ENCODE results near the gene DGKG.

Gene DGKG

DNA sequence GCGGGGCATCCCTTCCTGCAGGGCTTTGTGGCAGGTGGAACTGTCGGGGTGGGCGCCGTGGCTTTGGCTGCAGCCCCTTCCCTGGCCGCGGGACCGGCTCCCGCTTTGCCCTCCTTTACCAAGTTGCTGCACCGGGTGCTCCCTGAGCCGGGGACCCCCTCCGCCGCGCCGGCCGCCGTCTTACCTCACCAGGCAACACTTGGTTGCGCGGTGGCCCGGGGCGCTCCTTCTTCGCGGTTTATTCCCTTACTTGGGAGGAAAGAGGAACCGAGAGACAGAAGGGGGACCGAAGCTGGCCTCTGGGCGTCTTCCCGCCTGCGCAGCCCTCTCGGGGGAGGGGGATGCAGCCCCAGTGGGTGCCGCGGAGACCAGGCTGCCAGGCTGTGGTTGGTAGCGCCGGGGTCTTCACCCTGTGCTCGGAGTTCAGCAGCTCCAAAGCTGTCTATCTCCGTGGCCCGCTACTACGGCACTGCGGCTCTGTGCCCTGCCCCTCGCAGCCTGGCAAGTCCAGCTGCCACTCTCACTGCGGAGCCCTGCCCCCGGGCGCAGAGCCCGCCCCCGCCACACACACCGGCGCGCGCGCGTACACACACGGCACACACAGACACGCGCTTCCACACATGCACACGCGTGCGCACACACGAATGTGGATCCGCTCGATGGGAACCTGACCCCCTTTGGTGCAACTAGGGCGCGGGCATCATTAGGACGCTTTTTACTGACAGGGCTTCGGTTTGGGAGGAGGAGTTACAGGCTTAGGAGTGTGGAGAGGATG, at the start of gene DGKG:
DGKG (minus strand) TSS at position 473 of the 775 bp plus-strand sequence. CDS start 41,775 bp downstream, outside the sequence.
- DNase-seq (ENCODE audit: low read depth in 2 of 2) = no peak

DNA sequence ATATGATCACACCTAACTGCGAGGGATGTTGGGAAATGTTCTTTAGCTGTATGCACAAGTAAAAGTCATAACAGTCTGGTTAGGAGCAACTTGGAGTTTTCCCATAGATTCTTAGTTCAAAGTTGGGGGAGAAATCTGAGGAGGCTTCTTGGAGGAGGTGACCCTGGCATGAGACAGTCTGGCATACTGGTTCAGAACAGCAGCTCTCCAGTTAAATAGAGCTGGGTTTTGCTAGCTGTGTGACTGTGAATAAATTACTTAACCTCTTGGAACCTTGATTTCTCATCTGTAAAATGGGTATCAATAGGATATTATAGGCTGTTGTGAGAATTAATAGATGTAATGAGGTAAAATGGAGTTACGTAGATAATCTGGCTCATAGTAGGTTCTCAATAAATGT, 49.1 kb upstream of the DGKG start:
- no peak for DNase-seq (ENCODE audit: low read depth in 2 of 2)

GRCh38 chr3:186406669-186407635, 44.9 kb upstream of the DGKG start:
- no peak for DNase-seq (ENCODE audit: low read depth in 2 of 2)

- no peak for DNase-seq (ENCODE audit: low read depth in 2 of 2)
Measured at GRCh38 chr3:186401556-186401955, 39.5 kb upstream of the DGKG start.

GRCh38 chr3:186400662-186401061, 38.6 kb upstream of the DGKG start:
- no peak for DNase-seq (ENCODE audit: low read depth in 2 of 2)

DNA sequence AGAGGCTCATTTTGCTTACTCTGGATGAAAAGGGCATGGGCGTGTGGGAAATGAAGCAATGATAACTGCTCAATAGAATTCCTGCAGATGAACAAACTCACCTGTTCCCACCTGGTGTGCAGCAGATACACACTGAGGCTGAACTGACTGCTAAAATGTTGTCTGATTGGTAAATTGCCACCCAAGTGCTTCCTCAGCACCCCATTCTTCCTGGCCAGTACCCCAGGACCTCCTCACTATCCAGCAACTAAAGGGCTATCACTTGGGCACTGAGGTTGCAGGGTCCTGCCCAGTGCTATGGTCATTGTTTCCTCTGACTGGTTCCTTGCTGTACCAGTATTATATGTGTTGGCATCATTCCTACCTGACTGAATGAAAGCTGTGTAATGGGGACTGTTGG, 38.0 kb upstream of the DGKG start:
- DNase-seq (ENCODE audit: low read depth in 2 of 2) = no peak

- no peak for DNase-seq (ENCODE audit: low read depth in 2 of 2)
Measured at GRCh38 chr3:186394566-186395217, 32.7 kb upstream of the DGKG start.

DNA sequence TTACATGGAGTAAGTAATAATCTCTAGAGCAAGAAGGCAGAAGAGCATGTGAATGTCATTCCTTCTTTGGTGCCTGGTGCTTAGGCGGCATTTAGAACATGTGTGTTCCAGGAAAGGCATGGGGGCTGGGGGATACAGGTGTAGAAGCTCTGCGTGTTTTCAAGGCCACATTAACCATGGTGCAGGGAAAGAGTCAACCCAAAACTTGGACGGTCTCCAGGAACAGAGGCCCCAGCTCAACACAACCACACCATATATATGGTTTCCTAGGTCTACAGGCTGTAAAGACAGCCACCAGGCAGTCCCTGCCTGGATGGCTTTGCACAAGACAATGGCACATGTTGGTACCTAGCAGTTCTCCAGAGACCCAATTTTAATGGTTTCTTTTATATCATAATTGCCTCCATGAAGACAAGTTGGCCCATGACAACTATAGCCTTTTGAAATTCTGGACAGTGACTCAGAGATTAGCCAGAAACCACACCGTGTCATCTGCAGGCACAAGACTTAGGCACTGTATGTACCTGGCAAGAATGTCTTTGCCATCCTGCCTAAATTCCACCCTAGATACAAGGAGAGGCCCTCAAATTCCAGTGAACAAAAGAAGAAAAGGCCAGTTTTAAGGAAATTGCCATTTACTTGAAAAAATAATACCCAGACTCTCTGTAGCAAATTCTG, 25.0 kb upstream of the DGKG start:
- DNase-seq (ENCODE audit: low read depth in 2 of 2) = no peak

DNA sequence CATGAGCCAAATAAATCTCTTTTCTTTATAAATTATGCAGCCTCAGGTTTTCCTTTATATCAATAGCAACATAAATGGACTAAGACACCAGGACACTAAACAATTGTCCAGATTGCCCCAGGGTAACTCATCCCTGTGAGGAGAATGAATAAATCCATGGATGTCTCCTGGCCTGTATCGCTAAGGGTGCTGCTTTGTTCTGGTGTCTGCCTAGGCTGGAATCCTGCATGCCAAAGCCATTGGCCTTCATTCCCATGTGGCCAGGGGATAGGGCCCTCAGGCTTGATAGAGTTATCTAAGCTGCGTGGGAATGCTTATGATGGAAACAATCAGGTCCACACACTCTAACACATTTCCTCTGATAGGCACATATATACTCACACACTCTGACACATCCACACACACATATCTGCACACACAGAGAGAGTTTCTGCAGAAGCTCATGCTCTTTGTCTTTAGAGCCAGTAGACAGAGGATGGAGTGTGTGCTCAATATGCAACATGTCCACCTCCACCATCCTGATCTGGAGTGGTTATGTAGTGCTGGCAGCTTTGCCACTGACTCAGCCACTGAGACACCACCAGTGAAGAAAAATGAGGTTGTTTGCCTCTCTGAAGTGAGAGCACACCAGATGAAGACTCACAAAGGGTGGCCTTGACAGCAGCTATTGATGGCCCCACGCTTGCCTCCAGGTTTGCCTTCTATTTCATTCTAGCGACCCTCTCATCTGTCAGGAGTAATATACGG, 24.0 kb upstream of the DGKG start:
- DNase-seq (ENCODE audit: low read depth in 2 of 2) = no peak

- no peak for DNase-seq (ENCODE audit: low read depth in 2 of 2)
Measured at GRCh38 chr3:186383026-186383993, 21.3 kb upstream of the DGKG start.

GRCh38 chr3:186382217-186382885, 20.3 kb upstream of the DGKG start:
- no peak for DNase-seq (ENCODE audit: low read depth in 2 of 2)

- DNase-seq (ENCODE audit: low read depth in 2 of 2) = no peak
Measured at GRCh38 chr3:186381424-186382216, 19.6 kb upstream of the DGKG start.

DNA sequence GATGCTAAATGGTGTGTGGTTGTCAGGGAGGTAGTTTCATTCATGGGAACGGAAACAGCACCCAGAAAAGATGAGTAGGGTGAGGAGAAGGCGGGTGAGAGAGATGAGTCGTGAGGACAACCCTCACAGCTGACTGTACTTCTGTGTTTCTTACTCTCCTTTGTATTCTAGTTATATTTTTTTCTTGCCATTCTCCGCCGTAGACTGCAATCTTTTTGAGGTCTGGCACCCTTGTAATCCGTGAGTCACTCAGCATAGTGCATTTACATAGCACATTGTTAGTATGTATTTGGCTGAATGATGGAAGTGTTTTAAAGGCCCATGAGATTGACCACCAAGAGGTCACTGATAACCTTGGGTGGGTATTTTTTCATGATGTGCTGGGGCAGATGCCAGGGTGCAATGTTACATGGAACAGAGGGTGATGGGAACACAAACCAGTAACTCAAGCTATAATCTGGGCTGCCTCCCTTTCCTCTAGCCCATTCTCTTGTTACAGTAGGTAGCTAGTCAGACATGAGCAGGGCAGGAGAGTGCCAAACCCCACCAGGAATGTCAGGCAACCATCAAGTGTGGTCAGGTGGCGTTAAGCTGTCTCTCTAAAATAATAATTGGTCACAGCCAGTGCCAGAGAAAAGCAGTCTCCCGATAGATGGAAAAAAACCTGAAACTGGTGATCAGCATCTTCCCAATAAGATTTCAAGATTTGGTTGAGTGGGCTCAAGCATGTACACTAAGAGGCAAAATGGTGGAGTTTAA, 18.8 kb upstream of the DGKG start:
- DNase-seq (ENCODE audit: low read depth in 2 of 2) = no peak

DNA sequence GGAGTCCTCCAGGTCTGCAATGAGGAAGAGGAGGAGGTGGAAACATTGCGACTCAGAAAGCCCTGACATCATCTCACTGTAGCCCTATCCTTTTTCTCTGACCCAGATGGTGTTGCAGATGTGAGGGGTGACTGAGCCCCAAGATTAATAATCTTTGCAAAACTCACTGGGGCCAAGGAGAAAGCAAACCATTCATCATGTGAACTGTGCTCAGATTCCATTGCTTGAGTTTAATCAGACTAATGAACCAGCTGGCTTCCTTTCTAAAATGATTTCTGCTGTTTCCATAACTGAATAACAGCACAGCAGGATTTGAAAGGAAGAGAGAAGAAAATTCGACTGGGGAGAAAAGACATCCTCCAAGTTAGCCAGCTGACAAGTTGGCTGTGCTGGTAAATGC, 13.4 kb upstream of the DGKG start:
- DNase-seq (ENCODE audit: low read depth in 2 of 2) = no peak

- DNase-seq (ENCODE audit: low read depth in 2 of 2) = no peak
Measured at GRCh38 chr3:186374376-186374775, 12.3 kb upstream of the DGKG start.

- no peak for DNase-seq (ENCODE audit: low read depth in 2 of 2)
Measured at GRCh38 chr3:186369217-186369616, 7.2 kb upstream of the DGKG start.

DNA sequence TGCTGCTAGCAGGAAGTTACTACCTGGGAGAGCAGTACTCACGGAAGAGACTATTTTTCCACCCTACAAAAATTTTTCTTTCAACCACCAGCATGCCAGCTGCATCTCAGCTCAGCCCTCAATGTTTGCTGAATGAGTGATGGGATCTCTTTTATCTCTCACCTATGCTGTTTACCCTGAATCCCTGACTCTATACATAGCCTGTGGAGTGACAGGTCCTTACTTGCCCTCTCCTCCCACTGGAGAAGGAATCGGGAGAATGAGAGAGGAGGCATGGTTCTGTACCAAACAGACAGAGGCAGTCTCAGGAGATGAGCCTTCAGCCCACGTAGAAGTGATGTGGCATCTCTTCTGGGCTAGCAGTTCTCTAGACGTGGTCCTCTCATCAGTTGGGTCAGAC, 6.7 kb upstream of the DGKG start:
- DNase-seq (ENCODE audit: low read depth in 2 of 2) = no peak

- DNase-seq (ENCODE audit: low read depth in 2 of 2) = no peak
Measured at GRCh38 chr3:186368176-186368575, 6.1 kb upstream of the DGKG start.

All from stimulated activated CD8-positive, alpha-beta memory T cell treated with anti-CD3 and anti-CD28 coated beads, Interleukin-2, amount 100 ng/mL, for 1 hour (primary cell).